ENCODE data around the gene HEXIM1. TPM values are rescaled to one million over a fixed set of nuclear protein-coding genes. Genes with fewer than 3 reads are reported as not detected.

Gene HEXIM1
- polyA plus RNA-seq, 5 donors: 31.6 to 39.4 (median 37.0) TPM

GRCh38 chr17:45128331-45128730 lies 19.9 kb upstream of the HEXIM1 start:
- no peak for DNase-seq

DNA sequence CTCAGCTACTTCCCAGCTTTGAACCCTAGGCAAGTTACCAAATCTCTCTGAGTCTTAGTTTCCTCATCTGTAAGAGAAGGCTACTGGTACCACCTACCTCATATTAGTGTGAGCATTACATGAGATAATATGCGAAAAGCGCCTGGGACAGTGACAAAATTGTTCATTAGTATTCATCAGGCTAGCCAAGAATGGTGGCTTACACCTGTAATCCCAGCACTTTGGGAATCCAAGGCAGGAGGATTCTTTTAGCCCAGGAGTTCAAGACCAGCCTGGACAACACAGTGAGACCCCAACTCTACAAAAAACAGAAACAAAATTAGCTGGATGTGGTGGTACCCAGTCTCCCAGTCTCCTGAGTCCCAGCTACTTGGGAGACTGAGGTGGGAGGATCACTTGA lies 19.3 kb upstream of the HEXIM1 start:
- DNase-seq: no peak

DNA sequence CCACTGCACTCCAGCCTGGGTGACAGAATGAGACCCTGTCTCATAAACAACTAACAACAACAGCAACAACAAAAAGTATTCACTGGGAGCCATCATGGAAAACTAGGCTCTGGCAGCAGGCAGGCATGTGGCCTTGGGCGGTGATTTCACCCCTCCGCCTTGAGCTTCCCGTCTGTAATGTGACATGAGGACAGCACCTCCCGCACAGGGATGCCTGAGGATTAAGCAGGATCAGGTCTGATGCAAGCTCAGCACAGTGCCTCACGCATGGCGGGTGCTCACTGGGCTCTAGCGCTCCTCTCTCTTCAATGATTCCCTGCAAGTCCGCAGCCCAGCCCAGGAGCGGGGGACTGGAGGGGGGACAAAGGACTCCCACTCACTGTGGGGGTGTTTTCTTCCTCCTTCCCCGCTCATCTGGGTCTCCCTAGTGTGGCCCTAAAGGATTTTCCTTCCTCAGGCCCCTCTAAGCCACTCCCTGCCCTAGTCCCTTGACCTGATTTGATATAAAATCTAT lies 18.8 kb upstream of the HEXIM1 start:
- DNase-seq: no peak

DNA sequence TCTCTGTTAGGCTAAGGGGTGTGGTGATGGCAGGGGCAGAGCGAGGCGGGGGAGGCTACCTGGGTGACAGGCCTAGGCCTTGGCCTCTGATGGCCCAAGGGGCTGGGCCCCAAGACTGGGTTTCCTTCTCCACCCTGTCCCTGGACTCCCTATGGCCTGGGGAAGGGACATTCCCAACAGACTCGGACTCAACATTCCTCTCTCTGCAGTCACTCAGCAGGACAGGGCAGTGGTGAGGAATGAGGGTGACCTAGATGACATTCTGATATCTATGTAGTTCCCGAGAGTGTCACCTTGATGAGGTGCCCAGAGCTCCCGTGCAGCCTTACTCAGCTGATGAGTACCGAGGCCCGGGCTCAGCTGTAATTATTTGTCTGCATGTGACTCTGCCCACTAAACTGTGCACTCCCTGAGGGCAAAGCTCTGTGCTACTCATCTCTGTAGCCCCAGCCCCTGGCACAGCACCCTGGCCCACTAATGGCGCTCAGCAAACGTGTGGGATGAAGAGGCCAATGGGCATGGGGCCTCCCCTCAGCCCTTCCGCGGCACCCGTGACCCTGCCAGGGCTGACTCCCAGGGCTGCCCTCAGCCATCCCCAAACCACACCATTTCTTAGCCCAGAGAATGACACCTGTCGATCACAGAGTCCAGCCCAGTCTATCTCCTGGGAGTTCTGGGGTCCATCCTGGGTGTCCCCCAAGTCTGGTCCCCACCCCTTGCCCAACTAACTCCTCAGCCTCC lies 18.2 kb upstream of the HEXIM1 start:
- no peak for DNase-seq

DNA sequence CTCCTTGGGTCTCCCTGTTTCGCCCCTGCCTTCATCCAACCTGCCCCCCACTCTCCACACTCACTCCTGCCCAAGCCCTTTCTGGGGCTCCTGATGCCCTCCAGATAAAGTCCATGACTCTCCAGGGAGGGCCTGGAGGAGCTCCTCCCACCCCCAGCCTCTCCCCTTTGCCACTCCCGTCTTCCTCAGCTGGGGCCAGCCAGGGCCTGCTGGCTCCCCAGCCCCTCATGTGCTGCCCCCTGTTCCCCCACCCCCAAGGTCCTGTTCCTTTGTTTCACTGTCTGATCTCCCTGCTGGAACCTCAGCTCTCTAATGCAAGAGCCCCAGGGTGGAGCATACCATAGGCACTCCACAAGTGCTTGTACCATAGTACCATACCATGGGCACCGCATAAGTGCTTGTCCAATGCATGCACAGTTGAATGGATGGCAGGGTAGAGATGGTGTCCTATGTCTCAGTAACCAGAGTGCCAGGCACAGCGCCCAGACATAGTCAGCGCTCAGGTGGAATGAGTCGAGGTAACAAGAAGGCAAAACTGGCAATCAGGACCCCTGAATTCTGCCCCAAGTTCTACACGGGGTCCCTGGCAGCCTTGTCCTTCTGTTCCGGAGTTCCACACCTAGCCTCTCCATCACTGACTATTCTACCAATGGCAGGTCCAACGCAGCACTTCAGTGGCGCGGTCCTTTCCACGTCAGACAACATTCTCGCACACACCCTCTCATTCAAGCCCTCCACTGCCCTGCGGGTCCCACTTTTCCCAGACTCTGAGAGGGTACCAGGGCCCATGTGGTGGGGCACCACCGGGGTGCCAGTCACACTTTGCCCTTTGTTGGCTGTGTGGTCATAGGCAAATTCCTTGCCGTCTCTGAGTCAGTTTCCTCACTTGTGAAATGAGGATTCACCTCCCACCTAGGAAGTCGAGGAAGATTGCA lies 17.3 kb upstream of the HEXIM1 start:
- no peak for DNase-seq

DNA sequence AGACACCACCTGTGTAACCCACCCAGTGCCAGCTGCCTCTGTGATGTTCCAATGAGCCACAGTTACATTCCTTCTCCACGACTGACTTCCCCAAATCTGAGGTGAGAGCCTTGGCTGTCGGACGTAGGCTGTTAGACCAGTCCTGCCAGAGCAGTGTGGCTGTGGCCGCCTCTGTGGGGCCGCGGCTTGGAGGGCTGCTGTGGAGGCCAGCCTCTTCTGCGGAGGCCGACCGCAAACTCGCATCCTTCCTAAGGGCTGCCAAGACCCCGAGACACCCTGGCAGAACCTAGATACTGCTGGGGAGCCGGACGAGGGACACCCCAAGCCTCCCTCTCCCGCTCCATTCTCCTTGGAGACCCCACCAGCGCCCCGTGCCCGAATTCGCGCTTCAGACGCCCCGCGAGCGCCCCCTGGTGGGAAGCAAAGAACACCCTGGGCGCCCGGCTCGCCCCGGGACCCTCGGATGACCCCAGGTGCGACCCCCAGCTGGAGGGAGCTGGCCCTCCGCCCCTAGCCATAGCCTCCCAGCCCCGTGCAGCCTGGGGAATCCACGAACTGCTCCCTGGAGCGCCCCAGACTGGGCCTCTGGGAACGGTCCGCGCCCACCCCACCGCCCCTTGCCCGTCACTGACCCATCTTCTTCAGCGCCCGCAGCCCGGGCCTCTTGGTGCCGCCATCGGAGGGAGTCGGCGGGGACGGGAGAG lies 16.5 kb upstream of the HEXIM1 start:
- DNase-seq: peak in 1 of 2 donors; percentile 45

- no peak for DNase-seq
Measured at GRCh38 chr17:45132320-45132571, 16.0 kb upstream of the HEXIM1 start, which contains the start of gene PLCD3. Gene PLCD3, minus strand, starts transcription at chr17:45132515. Its CDS starts 105 bp downstream, at chr17:45132410.

GRCh38 chr17:45132572-45133463 lies 15.5 kb upstream of the HEXIM1 start:
- DNase-seq: peak; percentile 82 to 84

DNA sequence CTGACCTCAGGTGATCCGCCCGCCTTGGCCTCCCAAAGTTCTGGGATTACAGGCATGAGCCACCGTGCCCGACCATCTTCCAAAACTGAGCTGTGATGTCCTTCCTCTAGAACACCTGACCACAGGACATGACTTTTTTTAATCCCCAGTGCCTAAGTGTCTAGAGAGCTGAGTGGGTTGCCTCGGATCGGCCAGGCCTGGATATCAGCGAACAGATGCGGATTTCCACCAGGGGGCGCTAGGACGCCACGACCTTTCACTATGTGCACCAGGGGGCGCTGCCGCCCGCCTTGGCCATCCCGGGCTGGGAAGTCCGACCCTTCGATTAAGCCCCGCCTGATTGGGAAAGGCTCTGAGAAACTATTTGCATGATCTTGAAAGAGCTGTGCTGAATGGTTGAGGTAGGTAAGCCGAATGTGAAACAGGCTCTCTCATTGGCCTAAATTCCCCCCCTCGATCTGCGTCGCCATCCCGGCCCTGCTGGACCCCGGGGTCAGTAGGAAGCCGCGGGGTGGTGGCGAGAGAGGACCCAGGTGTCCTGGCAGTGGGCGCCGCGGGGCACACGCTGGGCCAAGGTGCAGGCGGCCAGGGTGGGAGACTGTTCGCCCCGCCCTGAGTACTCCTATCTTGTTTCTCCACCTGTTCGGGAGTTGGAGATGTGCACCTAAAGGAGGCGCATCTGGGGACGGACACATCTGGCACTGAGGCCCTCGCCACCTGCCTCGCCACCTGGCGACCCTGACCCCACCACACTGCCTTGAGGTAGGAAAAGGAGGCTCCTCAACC lies 12.9 kb upstream of the HEXIM1 start, which contains the start of gene ACBD4:
TSS of gene ACBD4 (plus strand) at position 496 of the 786 bp plus-strand sequence. CDS start 458 bp downstream, outside the sequence.
- DNase-seq: peak; percentile 95 to 97

GRCh38 chr17:45135978-45136791 lies 12.1 kb upstream of the HEXIM1 start:
- DNase-seq: no peak

GRCh38 chr17:45136846-45137560 lies 11.3 kb upstream of the HEXIM1 start:
- DNase-seq: no peak

DNA sequence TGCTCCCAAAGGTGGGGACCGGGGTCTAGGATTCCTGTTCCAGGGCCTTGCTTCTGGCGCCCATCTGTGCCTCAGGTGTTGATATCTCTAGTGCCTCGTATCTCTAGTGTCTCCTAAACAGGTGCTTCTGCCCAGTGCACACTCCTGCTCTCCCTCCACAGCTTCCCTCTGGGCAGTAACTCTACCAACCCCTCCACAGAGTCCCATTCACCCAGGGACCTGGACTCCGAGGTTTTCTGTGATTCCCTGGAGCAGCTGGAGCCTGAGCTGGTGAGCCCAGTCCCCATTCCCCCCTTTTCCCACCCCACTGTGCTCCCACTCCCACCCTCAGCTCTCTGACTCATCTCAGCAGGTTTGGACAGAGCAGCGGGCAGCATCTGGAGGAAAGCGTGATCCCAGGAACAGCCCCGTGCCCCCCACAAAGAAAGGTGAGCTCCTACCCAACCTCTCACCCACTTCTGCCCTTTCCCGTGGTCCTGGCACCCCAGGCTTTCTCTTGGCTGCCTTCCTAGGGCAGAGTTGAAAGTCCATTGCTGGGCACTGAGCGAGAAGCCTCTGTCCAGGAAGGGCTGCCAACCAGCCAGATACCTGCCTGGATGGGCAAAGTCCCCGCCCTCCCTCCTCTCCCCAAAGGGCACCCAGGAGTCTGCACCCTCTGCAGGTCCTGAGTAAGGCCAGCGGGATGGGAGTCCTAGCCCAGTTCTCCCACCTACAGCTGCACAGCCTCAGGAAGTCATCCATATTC lies 10.5 kb upstream of the HEXIM1 start:
- no peak for DNase-seq

DNA sequence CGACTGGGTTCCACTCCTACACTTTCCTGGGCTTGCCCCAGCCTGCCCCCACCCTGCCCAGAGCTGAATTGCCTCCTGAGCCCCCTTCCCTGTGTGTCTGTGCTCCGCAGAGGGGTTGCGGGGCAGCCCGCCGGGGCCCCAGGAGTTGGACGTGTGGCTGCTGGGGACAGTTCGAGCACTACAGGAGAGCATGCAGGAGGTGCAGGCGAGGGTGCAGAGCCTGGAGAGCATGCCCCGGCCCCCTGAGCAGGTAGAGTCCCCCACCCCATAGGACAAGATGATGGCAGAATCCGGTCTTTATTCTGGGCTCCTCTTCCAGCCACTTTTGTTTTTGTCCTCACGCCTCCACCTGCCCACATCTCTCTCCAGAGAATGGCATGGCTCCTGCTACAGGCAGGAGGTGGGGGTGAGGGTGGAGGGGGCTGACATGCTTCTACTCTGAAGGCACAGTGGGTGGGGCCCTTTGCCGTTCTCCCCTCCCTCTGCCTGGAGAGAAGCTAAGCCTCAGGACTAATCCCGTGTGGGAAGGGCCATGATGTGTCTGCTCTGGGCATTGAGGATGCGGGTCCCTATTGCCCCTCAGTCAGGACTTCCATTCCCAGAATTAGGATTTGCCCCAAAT lies 9.3 kb upstream of the HEXIM1 start:
- DNase-seq: no peak

GRCh38 chr17:45139533-45139920 lies 8.7 kb upstream of the HEXIM1 start:
- DNase-seq: no peak

DNA sequence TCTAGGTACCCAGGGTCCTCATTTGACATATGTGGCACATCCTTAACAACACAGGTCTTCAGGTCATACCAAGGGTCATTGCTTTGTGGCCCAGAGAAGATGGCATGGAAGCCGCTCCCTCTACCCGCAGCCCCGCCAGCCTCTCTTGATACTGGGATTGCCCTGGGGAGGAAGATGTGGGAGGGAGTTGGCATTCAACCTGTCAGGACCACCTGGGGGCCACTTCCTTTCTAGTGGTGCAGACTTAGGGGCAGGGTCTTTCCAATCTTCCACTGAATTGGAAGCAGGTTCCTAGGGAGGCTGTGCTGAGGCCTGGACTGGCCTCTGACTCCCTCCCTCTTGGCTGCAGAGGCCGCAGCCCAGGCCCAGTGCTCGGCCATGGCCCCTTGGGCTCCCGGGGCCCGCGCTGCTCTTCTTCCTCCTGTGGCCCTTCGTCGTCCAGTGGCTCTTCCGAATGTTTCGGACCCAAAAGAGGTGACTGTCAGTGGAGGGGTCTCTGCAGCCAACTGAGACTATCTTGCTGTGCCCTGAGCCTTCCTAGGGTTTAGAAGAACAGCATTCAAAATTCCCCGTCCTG lies 5.1 kb upstream of the HEXIM1 start:
- DNase-seq: no peak

- DNase-seq: peak; percentile 86 to 88
Measured at GRCh38 chr17:45143767-45144198, 4.5 kb upstream of the HEXIM1 start.

All from right lung (tissue), 5 donors.